A375 (cell line): Measurements from ENCODE around the gene IL3. TPM values are rescaled to one million over a fixed set of nuclear protein-coding genes. Genes with fewer than 3 reads are reported as not detected.

Experiments
- small RNA-seq: library from RNA; depleted of rRNA; stranded (forward); fragments of <200 nt; gene quantifications from one replicate; pipeline ENCODE3, GENCODE V24; 2014
- total RNA-seq: library from RNA; depleted of rRNA; stranded (reverse); fragments of >200 nt; shearing (Covaris generic); gene quantifications from 2 replicates; pipeline ENCODE4 v1.2.3, GENCODE V29; 2014; rRNA removed

IL3 gene
- total RNA-seq, result not detected in 2 replicates

GRCh38 chr5:132060501-132061161, at the start of gene IL3:
Gene IL3, plus strand, starts transcription at chr5:132060655. Its CDS starts 52 bp downstream, at chr5:132060707.

DNA sequence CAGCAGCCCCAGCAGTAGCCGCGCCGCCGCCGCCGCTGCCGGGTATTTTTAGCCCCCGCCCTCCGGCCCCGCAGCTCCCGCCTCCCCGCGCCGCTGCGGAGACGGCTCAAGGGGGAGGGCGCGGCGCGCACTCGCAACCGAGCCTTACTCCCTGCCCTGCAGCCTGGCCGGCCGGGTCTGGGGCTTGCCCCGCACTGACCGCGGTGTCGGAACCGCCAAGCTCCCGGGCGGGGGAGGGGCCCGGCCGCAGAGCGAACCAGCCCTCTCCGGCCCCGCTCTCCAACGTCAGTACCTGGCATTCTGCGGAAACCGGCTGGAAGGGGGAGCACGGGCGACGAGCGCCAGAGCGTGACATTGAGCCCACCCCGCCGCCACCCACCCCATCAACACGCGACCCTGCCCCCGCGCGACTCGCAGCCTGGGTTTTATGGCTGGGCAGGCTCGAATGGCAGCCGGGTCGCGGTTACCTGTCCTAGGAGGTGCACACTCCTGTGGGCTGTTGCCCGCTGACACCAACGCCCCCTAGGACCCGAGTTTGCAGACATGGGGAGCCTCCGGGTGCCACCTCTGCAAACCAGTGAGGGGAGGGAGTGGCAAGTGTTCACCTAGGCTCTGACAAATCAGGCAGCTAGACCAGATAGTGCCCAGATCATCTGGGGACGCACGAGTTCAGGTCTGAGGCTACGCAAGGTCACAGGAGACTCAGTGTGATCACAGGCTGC, 48.7 kb upstream of the IL3 start, which contains the start of gene ACSL6:
Gene ACSL6 (minus strand): TSS at position 37 of the 722 bp plus-strand sequence. CDS start 105 bp downstream, outside the sequence.

GRCh38 chr5:132073231-132074013, 13.0 kb downstream of the IL3 start, which contains the start of gene CSF2:
Gene CSF2, plus strand, starts transcription at chr5:132073789. Its CDS starts 35 bp downstream, at chr5:132073824.

Small RNA genes within 50 kb of the gene (small RNA-seq; reads per million reads assigned to genes)
- not detected for gene RF00285

Other genes starting within 250 kb of the IL3 start
- not detected in 2 replicates for gene MEIKIN, start 115.0 kb upstream of the IL3 start, total RNA-seq
- 0.34 TPM in 1 of 2 replicates, not detected in the other for gene ACSL6, start 49.0 kb upstream of the IL3 start, total RNA-seq
- gene CSF2, start 13.1 kb downstream of the IL3 start, total RNA-seq, result 4.1 and 9.3 TPM in 2 replicates
- gene P4HA2, start 167.2 kb downstream of the IL3 start, total RNA-seq, result 30.6 and 32.3 TPM in 2 replicates
- 78.5 and 84.1 TPM in 2 replicates for gene PDLIM4, start 197.0 kb downstream of the IL3 start, total RNA-seq
- gene SLC22A4, start 233.7 kb downstream of the IL3 start, total RNA-seq, result 4.5 and 6.7 TPM in 2 replicates